ENCODE results near the gene GDF15. TPM values are rescaled to one million over a fixed set of nuclear protein-coding genes. Genes with fewer than 3 reads are reported as not detected.
"Not testable (repeated sequence)": the region's sequence is repeated elsewhere in the genome, so short reads cannot be mapped to it uniquely, and the experiment has no call there.

Gene GDF15
- polyA plus RNA-seq, 1 donor from 2014 or later, result not detected

- Histone ChIP-seq H3K27ac (ENCODE audit: low read length) (no peak overlapping the region), H3K9me2 (ENCODE audit: insufficient read depth, low read length) (no peaks in the 10 kb centered on the region), H3F3A (ENCODE audit: insufficient read depth, low read length, poor library complexity, severe bottlenecking) (no peaks in the 10 kb centered on the region)
Observed at GRCh38 chr19:18346091-18346490, 39.9 kb upstream of the GDF15 start.

GRCh38 chr19:18348171-18348570 lies 37.8 kb upstream of the GDF15 start:
- no peaks in the 10 kb centered on the region for H4K20me1 ChIP-seq (ENCODE audit: insufficient read depth)
- no peaks in the 10 kb centered on the region for H3K9me3 ChIP-seq (ENCODE audit: low read length)
- H3K36me3 ChIP-seq (ENCODE audit: insufficient read depth, low read length), result no peaks in the 10 kb centered on the region
- TF ChIP-seq POLR2AphosphoS5 (IDR thresholded peaks at IDR 0.05) (no peak), TAF1 (IDR thresholded peaks at IDR 0.05; ENCODE audit: low read depth) (no peak), CTCF (IDR thresholded peaks at IDR 0.05; ENCODE audit: poor library complexity, severe bottlenecking) (no peak), REST (IDR thresholded peaks at IDR 0.05; ENCODE audit: borderline replicate concordance) (no peak), SMC3 (conservative IDR thresholded peaks at IDR 0.05; ENCODE audit: poor library complexity) (no peak), MXI1 (conservative IDR thresholded peaks at IDR 0.05; ENCODE audit: poor library complexity, severe bottlenecking) (no peak), EZH2 (IDR thresholded peaks at IDR 0.05; ENCODE audit: borderline replicate concordance, insufficient read depth, low read length, poor library complexity, severe bottlenecking) (no peak), EP300 (conservative IDR thresholded peaks at IDR 0.05; ENCODE audit: poor library complexity, severe bottlenecking) (no peak), RAD21 (conservative IDR thresholded peaks at IDR 0.05) (no peak)
- H3K27me3 ChIP-seq (ENCODE audit: insufficient read depth, low read depth, low read length), result no peaks in the 10 kb centered on the region
- H2AFZ ChIP-seq (ENCODE audit: low read depth, low read length), result no peak overlapping the region
- no peak overlapping the region for H3K27ac ChIP-seq (ENCODE audit: low read length)
- H3K79me2 ChIP-seq (replicated peaks; ENCODE audit: insufficient read depth, low read length), result no peaks in the 10 kb centered on the region
- no peak overlapping the region for H3K4me3 ChIP-seq (ENCODE audit: low read length)
- no peaks in the 10 kb centered on the region for H3F3A ChIP-seq (ENCODE audit: insufficient read depth, low read length, poor library complexity, severe bottlenecking)
- H3K4me2 ChIP-seq (ENCODE audit: low read length), result no peak overlapping the region
- no peaks in the 10 kb centered on the region for H3K9me2 ChIP-seq (ENCODE audit: insufficient read depth, low read length)
- no peak overlapping the region for H3K9ac ChIP-seq (ENCODE audit: low read length)

More at GRCh38 chr19:18346091-18346490, 39.9 kb upstream of the GDF15 start:
- Histone ChIP-seq H2AFZ (ENCODE audit: low read depth, low read length) (no peak overlapping the region), H3K27me3 (ENCODE audit: insufficient read depth, low read depth, low read length) (no peaks in the 10 kb centered on the region), H3K9me3 (ENCODE audit: low read length) (no peaks in the 10 kb centered on the region), H4K20me1 (ENCODE audit: insufficient read depth) (no peaks in the 10 kb centered on the region), H3K9ac (ENCODE audit: low read length) (no peak overlapping the region), H3K36me3 (ENCODE audit: insufficient read depth, low read length) (no peaks in the 10 kb centered on the region), H3K79me2 (replicated peaks; ENCODE audit: insufficient read depth, low read length) (no peaks in the 10 kb centered on the region), H3K4me2 (ENCODE audit: low read length) (no peak overlapping the region), H3K4me3 (ENCODE audit: low read length) (no peak overlapping the region)
- TF ChIP-seq EZH2 (IDR thresholded peaks at IDR 0.05; ENCODE audit: borderline replicate concordance, insufficient read depth, low read length, poor library complexity, severe bottlenecking), result no peak
- no peak for TF ChIP-seq RAD21 (conservative IDR thresholded peaks at IDR 0.05)
- no peak for TF ChIP-seq SMC3 (conservative IDR thresholded peaks at IDR 0.05; ENCODE audit: poor library complexity)
- no peak for TF ChIP-seq TAF1 (IDR thresholded peaks at IDR 0.05; ENCODE audit: low read depth)

- not testable (repeated sequence) for H3F3A ChIP-seq (ENCODE audit: insufficient read depth, low read length, poor library complexity, severe bottlenecking); H3K27ac ChIP-seq (ENCODE audit: low read length); H4K20me1 ChIP-seq (ENCODE audit: insufficient read depth); H3K9me2 ChIP-seq (ENCODE audit: insufficient read depth, low read length); H3K4me3 ChIP-seq (ENCODE audit: low read length); H3K4me2 ChIP-seq (ENCODE audit: low read length); H3K79me2 ChIP-seq (replicated peaks; ENCODE audit: insufficient read depth, low read length); H3K36me3 ChIP-seq (ENCODE audit: insufficient read depth, low read length); H3K27me3 ChIP-seq (ENCODE audit: insufficient read depth, low read depth, low read length); H2AFZ ChIP-seq (ENCODE audit: low read depth, low read length); H3K9me3 ChIP-seq (ENCODE audit: low read length); H3K9ac ChIP-seq (ENCODE audit: low read length)
Observed at GRCh38 chr19:18348818-18349339, 37.1 kb upstream of the GDF15 start.
